NB4 (cell line): ENCODE results near the gene GLS.

ENCODE experiments used
- DNase-seq: peaks from one replicate; pipeline ENCODE4 v3.0.0; 2010; ENCODE audit warnings: low read depth
- H3K4me3 ChIP-seq: one replicate; pipeline ENCODE4 v1.5.1; 2011; ENCODE audit warnings: mild to moderate bottlenecking, low read depth, low read length, moderate library complexity
- CTCF ChIP-seq: IDR thresholded peaks from one replicate; pipeline ENCODE4 v1.5.1; 2012; ENCODE audit warnings: low read depth, low read length
- MYC ChIP-seq: IDR thresholded peaks from 2 replicates; pipeline ENCODE4 v1.6.1; 2011; ENCODE audit warnings: low read depth, low read length
- POLR2A ChIP-seq: IDR thresholded peaks from 2 replicates; pipeline ENCODE4 v1.6.1; 2011; ENCODE audit warnings: mild to moderate bottlenecking; ENCODE audit not compliant: insufficient read length; ENCODE audit errors: extremely low read depth
- TF ChIP-seq, protein P1 (sequence below): IDR thresholded peaks from 2 replicates; pipeline ENCODE4 v1.6.1; 2011; ENCODE audit warnings: low read depth, low read length

Gene GLS

GRCh38 chr2:190837952-190838361 lies 42.7 kb upstream of the GLS start:
- TF ChIP-seq POLR2A (no peak), MYC (no peak), CTCF (no peak)
- TF ChIP-seq, protein P1, sequence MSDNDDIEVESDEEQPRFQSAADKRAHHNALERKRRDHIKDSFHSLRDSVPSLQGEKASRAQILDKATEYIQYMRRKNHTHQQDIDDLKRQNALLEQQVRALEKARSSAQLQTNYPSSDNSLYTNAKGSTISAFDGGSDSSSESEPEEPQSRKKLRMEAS, result no peak
- DNase-seq, result no peak
- no peak overlapping the region for H3K4me3 ChIP-seq

DNA sequence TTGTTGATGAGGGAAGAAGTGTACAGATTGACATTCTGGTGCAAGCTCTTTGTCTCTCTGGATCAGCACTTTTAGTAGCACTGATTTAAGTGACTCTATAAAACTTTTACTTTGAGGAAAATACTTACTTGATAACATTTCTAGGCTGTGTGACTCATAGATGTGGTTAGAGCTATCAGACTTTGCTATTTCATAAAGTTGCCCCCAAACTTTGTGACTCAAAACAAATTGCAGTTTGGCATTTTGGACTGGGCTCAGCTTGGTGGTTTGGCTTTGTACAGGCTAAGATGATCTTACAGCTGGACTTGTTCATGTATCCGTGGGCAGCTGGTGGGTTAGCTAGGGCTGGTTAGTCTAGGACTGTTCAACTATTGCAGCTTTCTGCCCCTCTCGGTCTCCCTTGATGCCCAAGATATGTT lies 42.1 kb upstream of the GLS start:
- TF ChIP-seq POLR2A, result no peak
- TF ChIP-seq, protein P1, result no peak
- no peak for TF ChIP-seq MYC
- TF ChIP-seq CTCF, result no peak
- peak; percentile 59 for DNase-seq

DNA sequence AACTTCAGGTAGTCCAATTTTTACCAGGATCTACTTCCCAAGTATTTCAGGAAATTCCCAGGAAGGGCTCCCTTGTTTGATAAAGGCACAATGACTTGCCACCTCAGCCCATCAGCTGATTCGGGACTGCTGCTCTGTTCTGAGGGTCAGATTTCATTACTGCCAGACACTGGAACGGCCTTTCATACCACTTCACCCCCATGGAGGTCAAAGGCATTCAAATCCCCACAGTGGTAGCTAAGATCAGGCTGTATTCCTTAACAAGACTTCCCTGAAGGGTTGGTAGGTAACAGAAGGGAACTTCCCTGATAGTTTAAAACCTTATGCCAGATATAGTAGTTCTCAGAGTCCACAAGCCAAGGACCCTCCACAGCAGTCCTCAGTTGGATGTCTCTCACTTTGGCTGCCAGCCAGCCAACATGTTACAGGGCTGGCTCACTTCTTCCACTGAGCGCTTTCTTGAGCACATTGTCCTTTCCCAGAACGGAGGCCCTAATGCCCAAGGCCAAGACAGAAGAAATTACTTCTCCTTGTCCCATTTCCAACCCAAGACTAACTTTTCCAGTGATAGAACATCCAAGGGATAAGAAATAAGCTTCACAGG lies 40.0 kb upstream of the GLS start:
- no peak overlapping the region for H3K4me3 ChIP-seq
- TF ChIP-seq POLR2A (no peak), MYC (no peak), CTCF (no peak)
- TF ChIP-seq, protein P1, result no peak
- DNase-seq, result no peak

More for the DNA sequence above, 42.1 kb upstream of the GLS start:
- no peak overlapping the region for H3K4me3 ChIP-seq

DNA sequence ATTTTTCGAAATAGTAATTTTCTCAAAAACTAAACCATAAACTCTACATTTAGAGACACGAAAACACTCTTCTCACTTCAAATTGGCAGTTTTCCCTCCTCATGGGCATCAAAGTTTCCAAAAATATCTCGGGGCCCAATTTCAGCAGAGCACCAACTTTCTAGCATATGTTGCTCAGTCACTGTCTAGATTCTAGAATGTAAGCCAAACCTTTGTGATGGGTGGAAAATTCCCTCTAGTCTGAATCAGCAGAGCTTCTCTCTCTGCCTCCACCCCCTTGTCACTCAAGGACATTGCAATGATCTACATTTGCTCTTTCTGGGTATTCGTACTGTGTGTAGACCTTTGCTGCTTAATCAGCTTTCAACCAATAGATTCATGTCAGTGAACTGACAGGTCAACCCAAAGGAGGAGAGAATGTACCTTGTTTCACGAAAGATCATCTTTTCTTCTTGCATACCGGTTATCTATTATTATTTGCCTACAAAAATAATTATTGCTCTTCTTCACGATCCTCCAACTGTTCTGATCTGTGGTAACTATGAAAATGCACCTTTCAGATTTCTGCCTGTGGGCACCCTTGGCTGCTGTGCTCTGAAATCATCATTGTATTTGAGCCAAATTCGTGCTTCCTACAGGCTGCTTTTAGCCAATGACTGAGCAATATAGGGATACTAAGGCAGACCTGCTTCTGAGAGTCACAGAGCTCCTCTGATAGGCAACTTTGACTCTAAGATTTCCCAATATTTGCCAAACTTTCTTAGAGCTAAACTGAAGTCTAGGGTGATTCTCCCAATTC lies 38.7 kb upstream of the GLS start:
- no peak for TF ChIP-seq MYC
- no peak for TF ChIP-seq POLR2A
- TF ChIP-seq, protein P1, result no peak
- TF ChIP-seq CTCF, result no peak
- DNase-seq, result no peak
- H3K4me3 ChIP-seq, result no peak overlapping the region

DNA sequence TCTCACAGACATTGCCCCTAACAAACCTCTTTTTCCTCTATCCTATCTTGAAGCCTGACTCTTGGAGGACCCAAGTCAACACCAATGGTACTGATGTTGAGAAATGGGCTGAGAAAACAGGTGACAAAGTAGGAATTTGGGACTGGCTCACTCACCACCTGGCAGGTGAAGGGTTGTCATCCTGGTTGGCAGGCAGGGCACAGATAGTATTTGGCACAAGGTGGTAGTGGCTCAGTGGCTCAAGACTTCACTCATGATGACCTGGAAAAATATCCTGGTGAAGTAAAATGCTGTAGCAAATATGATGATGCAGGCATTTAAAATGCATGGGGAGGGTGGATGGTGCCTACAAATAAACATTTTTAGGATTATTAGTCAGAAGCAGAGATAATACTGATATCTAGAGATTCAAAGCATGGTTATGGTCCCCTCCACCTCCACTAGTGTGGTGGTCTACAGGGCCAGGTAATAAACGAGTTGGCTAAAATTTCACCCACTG lies 38.0 kb upstream of the GLS start:
- no peak overlapping the region for H3K4me3 ChIP-seq
- DNase-seq, result no peak
- TF ChIP-seq CTCF, result no peak
- TF ChIP-seq POLR2A, result no peak
- TF ChIP-seq, protein P1, result no peak
- TF ChIP-seq MYC, result no peak
